Neural cell (in vitro differentiated cells): ENCODE results near the gene ZNF277.

Experiments
- CTCF ChIP-seq: fragments of 450-650 bp; IDR thresholded peaks from 2 replicates; pipeline ENCODE4 v1.5.1; 2014; ENCODE audit warnings: antibody characterized with exemption, mild to moderate bottlenecking, moderate library complexity; ENCODE audit not compliant: poor library complexity, severe bottlenecking
- EP300 ChIP-seq: fragments of 450-650 bp; conservative IDR thresholded peaks from 2 replicates; pipeline ENCODE4 v1.6.1; 2014; ENCODE audit warnings: antibody characterized with exemption, mild to moderate bottlenecking, moderate library complexity; ENCODE audit not compliant: poor library complexity, severe bottlenecking
- EZH2 ChIP-seq: fragments of 200-600, 300-800 bp; shearing (Covaris generic), sonication (generic); IDR thresholded peaks from 2 replicates; pipeline ENCODE4 v1.6.1; 2014; ENCODE audit warnings: antibody characterized with exemption, low read length, borderline replicate concordance, mild to moderate bottlenecking; ENCODE audit not compliant: insufficient read depth, poor library complexity, severe bottlenecking
- POLR2AphosphoS5 ChIP-seq: IDR thresholded peaks from 2 replicates; pipeline ENCODE4 v1.6.1; 2012
- RAD21 ChIP-seq: fragments of 450-650 bp; conservative IDR thresholded peaks from 2 replicates; pipeline ENCODE4 v1.6.1; 2014; ENCODE audit warnings: antibody characterized with exemption, mild to moderate bottlenecking, moderate library complexity
- REST ChIP-seq: IDR thresholded peaks from 2 replicates; pipeline ENCODE4 v1.6.1; 2012; ENCODE audit warnings: borderline replicate concordance
- SMC3 ChIP-seq: fragments of 450-650 bp; conservative IDR thresholded peaks from 2 replicates; pipeline ENCODE4 v1.6.1; 2014; ENCODE audit warnings: antibody characterized with exemption, mild to moderate bottlenecking, moderate library complexity; ENCODE audit not compliant: poor library complexity

GRCh38 chr7:112336936-112337576 lies 130.6 kb downstream of the ZNF277 start:
- TF ChIP-seq SMC3 (no peak), POLR2AphosphoS5 (no peak), CTCF (no peak), EP300 (no peak), REST (no peak), RAD21 (no peak), EZH2 (no peak)
